DMS53 treated with DMSO at 0.1 percent for 48 hours (cell line): Measurements from ENCODE around the gene APOL6.
"Not testable (repeated sequence)": the region's sequence is repeated elsewhere in the genome, so short reads cannot be mapped to it uniquely, and the experiment has no call there.

Source experiments
- DNase-seq: peaks from one replicate; lab custom pipeline; 2025; ENCODE audit not compliant: unreplicated experiment; lab: John Stamatoyannopoulos, UW

APOL6 gene

GRCh38 chr22:35674335-35674734 lies 26.1 kb downstream of the APOL6 start:
- no peak for DNase-seq

- DNase-seq = not testable (repeated sequence)
These were observed 27.8 kb downstream of the APOL6 start for GRCh38 chr22:35676065-35676464.

DNA sequence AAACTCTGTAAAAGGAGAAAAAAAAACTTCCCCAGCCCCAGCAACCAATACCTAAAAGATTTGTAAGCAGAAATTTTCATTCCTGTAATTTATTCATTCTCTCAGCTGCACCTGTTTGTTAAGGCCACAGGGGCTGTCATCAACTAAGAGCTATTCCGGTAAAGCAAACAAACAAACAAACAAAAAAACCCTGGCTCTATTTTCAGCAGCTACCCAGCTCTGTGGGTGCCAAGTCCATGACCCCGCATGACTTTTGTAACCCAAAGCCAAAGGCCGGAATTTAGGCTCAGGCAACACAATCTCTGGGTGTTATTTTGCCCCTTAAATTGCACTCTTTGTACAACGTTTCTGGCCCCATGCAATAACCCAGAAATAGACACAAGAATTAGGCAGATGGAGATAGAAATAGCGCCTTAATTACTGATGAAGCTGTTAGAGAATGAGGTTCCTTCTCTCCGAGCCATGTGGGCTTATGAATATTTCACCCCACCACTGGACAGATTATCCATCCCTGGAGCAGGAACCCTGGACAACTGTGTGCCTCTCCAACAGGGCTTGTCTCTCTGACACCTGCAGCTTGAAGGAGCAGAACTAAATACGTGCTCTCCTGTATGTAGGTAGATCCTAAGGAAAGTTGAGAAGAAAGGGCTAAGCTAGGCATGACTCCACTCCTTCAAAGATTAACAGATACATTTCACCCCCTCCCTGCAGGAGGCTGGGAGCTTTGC lies 29.4 kb downstream of the APOL6 start:
- DNase-seq = no peak

GRCh38 chr22:35678836-35679235 lies 30.6 kb downstream of the APOL6 start:
- no peak for DNase-seq

GRCh38 chr22:35679492-35679891 lies 31.2 kb downstream of the APOL6 start:
- DNase-seq = not testable (repeated sequence)

DNA sequence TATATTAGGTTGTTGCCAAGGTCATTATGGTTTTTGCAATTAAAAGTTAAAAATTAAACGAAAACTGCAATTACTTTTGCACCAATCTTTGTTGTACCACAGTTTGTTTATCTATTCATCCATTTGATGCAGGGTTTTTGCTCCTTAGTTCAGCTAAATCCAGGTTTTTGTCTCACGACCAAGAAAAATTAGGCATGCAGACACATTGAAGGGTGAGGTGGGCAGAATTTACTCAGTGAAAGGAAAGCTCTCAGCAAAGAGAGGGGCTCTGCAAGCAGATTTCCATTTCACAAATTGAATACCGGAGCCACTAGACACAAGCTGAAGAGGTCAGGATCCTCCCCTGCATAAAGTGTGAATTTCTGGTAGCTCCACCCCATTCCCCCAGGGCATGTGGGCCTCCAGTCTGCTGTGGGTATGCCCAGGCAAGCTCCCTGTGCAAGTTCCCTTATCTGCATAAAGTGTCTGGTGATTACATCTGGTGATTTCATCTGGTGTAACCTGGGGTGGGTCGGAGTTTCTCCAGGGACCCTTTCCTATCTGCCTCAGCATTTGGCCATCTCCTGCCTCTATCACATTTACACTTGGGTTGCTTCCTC lies 33.3 kb downstream of the APOL6 start:
- DNase-seq = no peak

DNA sequence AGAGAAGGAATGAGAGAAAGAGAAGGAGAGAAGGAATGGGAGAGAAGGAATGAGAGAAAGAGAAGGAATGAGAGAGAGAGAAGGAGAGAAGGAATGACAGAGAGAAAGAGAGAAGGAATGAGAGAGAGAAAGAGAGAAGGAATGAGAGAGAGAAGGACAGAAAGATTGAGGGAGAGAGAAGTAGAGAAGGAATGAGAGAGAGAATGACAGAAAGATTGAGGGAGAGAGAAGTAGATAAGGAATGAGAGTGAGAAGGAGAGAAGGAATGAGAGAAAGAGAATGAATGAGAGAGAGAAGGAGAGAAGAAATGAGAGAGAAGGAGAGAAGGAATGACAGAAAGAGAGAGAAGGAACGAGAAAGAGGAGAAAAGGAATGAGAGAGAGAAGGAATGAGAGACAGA lies 35.3 kb downstream of the APOL6 start:
- no peak for DNase-seq

- no peak for DNase-seq
These were observed 36.0 kb downstream of the APOL6 start for GRCh38 chr22:35684270-35684700.

- no peak for DNase-seq
These were observed 36.5 kb downstream of the APOL6 start for GRCh38 chr22:35684732-35685131.

DNA sequence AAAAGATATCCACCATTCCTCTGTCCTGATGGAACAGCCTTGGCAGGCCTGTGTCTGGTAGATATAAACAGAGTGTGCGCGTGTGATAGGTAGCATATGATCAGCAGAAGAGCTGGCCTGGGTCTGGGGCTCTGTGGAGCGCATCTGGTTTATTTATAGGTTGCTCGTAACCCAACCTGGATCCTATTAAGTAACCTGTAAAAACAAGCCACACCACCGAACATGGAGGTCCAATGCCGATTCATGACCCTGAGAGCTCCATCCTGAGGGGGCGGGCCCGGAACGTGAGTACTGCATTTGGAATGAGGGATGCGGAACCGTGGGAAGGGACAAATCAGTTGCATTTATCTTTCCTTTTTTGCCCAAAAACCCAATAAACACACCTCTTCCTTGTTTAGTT lies 37.5 kb downstream of the APOL6 start:
- DNase-seq = no peak

GRCh38 chr22:35686298-35686697 lies 38.1 kb downstream of the APOL6 start:
- no peak for DNase-seq

DNA sequence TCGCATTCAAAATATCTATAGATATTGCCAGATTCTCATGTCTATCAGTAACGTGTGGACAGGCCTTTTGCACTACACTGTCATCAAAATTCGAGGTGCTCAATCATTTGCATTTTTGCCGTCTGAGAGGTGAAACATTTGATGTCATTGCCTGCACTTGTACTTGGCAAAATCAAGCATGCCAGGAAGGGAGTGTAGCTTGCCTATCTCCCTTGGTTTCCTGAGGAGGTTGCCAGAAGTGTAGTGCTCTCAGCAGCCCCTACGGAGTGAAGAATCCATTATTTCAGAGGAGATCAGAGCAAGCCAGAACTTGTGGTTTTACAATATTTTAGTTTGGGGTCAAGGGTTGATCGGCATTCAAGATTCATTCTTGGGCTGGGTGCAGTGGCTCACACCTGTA lies 39.2 kb downstream of the APOL6 start:
- no peak for DNase-seq

GRCh38 chr22:35688913-35689675 lies 40.8 kb downstream of the APOL6 start:
- DNase-seq = no peak

DNA sequence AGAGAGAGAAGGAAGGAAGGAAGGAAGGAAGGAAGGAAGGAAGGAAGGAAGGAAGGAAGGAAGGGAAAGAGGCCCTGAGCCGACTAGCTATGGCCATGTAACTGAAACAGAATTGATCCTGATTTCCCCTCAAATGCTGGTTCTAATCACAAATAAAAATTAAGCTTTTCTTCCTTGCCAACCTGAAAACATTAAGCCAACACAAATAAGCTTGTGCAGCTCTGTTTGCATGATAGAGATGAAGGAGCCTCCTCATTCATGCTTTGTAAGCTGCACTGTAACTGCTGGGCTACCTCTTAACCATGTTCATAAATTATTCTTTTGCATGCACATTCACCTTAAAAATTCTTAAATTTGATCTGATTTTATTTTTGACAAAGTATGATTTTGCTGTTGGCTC lies 41.8 kb downstream of the APOL6 start:
- no peak for DNase-seq

DNA sequence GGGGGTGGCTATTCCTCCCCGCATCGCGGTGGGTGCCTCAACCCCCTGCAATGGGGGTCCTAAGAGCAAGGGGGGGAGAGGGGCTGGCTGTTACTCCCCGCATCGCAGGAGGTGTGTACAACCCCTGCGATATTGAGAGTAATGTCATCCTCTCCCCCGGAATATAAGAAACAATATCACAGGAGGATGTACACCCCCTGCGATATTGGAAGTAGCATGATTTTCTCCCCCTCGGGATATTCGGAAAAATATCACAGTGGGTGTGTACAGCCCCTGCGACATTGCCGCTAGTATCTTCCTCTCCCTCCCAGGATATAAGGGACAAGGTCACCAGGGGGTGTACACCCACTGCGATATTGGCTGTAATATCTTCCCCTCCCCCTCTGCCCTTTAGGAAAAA lies 47.0 kb downstream of the APOL6 start:
- DNase-seq = no peak

DNA sequence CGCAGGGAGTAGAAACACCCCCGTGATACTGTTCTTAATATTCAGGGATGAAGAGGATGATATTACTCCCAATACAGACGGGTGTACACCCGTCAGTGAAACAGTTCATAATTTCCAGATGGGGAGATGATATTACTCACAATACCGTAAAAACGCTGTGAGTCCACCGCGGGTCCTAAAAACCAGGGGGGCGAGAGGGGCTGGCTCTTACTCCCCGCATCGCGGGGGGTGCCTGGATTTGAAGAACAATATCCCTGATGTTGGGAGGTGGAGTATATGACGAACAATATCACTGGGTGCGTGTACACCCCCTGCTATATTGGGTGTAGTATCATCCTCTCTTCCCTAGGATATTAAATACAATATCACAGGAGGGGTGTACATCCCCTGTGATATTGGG lies 48.9 kb downstream of the APOL6 start:
- DNase-seq = no peak

- DNase-seq = not testable (repeated sequence)
These were observed 51.6 kb downstream of the APOL6 start for GRCh38 chr22:35699852-35700251.

GRCh38 chr22:35703861-35704584 lies 55.8 kb downstream of the APOL6 start:
- DNase-seq = no peak

GRCh38 chr22:35705141-35705540 lies 56.9 kb downstream of the APOL6 start:
- no peak for DNase-seq

DNA sequence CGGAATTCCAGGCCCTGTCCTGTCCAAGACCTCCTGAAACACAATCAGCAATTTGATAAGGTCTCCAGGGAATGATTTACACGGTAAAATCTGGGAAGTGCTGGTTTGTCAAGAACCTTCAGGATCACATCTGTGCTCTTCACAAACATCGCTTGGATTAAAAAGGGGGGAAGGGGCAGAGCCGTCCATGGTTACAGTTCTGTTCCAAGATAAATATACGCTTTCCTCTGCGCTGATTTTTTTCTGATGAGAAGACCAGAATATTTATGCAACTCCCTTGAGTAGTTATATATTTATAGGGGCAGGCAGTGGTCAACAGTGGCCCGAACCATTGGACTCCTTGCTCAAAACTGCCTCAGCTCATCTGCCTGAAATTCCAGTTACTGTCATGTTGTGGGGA lies 60.2 kb downstream of the APOL6 start:
- no peak for DNase-seq

DNA sequence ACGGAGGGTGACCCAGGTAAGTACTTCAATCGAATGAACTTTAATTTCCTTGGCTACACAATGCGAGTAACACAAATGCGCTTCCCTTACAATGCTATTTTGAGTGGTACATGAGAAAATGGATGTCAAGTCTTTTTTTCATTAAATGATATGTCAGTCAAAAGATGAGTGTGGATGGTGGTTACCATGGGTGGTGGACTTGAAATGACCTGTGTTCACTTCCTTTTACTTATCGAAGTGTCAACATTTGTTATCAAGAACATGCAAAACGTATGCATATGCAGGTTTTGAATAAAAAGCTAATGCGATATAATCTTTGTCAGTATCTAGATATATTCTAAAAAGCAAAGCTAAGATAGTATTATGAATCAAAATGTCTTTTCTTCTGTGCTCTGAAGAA lies 60.7 kb downstream of the APOL6 start:
- no peak for DNase-seq
